ENCODE measurements around the gene RBP7.

DNA sequence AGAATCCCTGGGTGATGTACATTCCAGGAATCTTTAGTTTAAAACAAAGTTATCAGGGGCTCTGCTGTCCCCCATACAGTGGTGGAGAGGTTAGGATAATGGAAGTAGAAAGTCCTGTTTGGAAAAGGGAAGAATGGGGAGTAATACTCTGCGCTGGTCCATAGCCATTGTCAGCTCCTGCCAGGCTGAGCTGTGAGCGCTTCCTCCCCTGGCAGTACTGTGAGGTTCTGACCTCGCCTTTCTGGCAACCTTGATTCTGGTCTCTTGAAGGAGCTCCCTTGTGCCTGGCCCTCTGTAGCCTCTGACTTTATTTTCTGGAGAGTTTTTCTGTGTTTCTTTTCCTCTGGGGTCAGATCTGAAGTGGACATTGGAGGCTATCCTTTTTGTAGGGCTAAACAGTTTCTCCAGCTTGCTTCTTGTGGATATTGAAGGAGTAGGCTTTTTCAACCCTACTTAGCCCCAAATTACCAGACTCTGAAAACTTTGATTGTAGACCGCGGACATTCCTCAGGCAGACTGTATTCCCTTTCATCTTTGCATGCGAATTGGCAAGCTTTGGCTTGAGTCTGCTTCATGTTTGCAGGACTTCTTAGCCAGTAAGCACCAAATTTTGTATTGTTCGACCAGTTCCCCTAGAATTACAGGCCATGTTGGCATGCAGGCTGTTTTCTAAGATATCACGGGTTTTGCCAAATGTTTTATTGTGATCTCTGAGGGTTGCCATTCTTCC, 49.5 kb downstream of the RBP7 start:
- TF ChIP-seq, protein P1, sequence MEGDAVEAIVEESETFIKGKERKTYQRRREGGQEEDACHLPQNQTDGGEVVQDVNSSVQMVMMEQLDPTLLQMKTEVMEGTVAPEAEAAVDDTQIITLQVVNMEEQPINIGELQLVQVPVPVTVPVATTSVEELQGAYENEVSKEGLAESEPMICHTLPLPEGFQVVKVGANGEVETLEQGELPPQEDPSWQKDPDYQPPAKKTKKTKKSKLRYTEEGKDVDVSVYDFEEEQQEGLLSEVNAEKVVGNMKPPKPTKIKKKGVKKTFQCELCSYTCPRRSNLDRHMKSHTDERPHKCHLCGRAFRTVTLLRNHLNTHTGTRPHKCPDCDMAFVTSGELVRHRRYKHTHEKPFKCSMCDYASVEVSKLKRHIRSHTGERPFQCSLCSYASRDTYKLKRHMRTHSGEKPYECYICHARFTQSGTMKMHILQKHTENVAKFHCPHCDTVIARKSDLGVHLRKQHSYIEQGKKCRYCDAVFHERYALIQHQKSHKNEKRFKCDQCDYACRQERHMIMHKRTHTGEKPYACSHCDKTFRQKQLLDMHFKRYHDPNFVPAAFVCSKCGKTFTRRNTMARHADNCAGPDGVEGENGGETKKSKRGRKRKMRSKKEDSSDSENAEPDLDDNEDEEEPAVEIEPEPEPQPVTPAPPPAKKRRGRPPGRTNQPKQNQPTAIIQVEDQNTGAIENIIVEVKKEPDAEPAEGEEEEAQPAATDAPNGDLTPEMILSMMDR (IDR thresholded peaks at IDR 0.05): no peak
- TF ChIP-seq POLR2A (IDR thresholded peaks at IDR 0.05): no peak

All from suprapubic skin (tissue), 3 donors.